ENCODE results near the gene KCNMB3.

DNA sequence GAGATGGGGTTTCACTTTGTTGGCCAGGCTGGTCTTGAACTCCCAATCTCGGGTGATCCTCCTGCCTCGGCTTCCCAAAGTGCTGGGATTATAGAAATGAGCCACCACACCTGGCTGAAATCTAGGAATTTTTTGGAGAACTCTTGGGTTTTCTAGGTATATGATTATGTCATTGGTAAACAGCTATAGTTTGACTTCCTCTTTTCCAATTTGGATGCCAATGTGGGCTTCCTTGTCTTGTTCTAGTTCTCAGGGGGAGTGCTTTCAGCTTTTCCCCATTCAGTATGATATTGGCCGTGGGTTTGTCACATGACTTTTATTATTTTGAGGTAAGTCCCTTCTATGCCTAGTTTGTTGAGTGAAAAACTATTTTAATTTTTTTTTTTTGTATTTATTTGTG is 17.9 kb downstream of the KCNMB3 start:
- no peak for TF ChIP-seq CTCF (IDR thresholded peaks at IDR 0.05; ENCODE audit: poor library complexity)
- no peak for TF ChIP-seq EZH2 (IDR thresholded peaks at IDR 0.05; ENCODE audit: borderline replicate concordance)
- TF ChIP-seq EZH2phosphoT487 (IDR thresholded peaks at IDR 0.05; ENCODE audit: low read depth, severe bottlenecking, unreplicated experiment) = no peak

All from hepatocyte (in vitro differentiated cells).